Mucosa of descending colon (tissue), 3 donors: Measurements from ENCODE around the gene ERAL1. TPM values are rescaled to one million over a fixed set of nuclear protein-coding genes. Genes with fewer than 3 reads are reported as not detected.
A peak's percentile ranks its signal among the peaks of the same experiment; 100 is the strongest.

ENCODE experiments used
- ATAC-seq: fragments of 200-7000 bp; cut with Tn5 transposase; one replicate; pipeline ENCODE4 v1.9.1; 2020; ENCODE audit warnings: mild to moderate bottlenecking, moderate library complexity
- DNase-seq, 3 donors: peaks; one replicate each; pipeline ENCODE4 v3.0.0-alpha.2; 2020
- H3K36me3 ChIP-seq: fragments of 200-600 bp; one replicate; pipeline ENCODE4 v1.8.0; 2021; ENCODE audit warnings: low read depth, mild to moderate bottlenecking
- H3K4me1 ChIP-seq: fragments of 200-600 bp; one replicate; pipeline ENCODE4 v1.8.0; 2021; ENCODE audit warnings: low read depth, mild to moderate bottlenecking
- H3K4me3 ChIP-seq: fragments of 200-600 bp; one replicate; pipeline ENCODE4 v1.8.0; 2021; ENCODE audit warnings: mild to moderate bottlenecking
- H3K9me3 ChIP-seq: fragments of 200-600 bp; one replicate; pipeline ENCODE4 v1.8.0; 2021; ENCODE audit warnings: mild to moderate bottlenecking
- intact Hi-C, 2 donors: fragments of 100-400 bp; cut with DNase I in 1 of 2; cut with micrococcal nuclease in 1 of 2; formaldehyde crosslinking; loops; one replicate each; pipeline versions ENCODE4 v1.11.0 to v1.11.1; 2022; cut with DNase I, micrococcal nuclease
- total RNA-seq, 3 donors: library from RNA; stranded (reverse); fragmentation: NEBNext Ultra II Directional in 2 of 3; extraction: Animal tissue kit (Norgen Biotek cat#: 25700) in 2 of 3; gene quantifications; one replicate each; pipeline versions ENCODE4 v1.2.1 to v1.2.4, GENCODE V29; 2021 to 2023
- TF ChIP-seq, protein P1 (sequence below): fragments of 200-600 bp; IDR thresholded peaks from one replicate; pipeline ENCODE4 v1.8.0; 2022; ENCODE audit warnings: antibody characterized with exemption, mild to moderate bottlenecking
- donor health status: DM: no; HTN: no; CAD: no; lungs with moderate emphysema.
- donor health status: DM: no; HTN: no; CAD: no.
- donor health status: DM: no; HTN: yes; CAD: no.

Gene ERAL1
- total RNA-seq, 3 donors from 2014 or later: 28.6 to 38.7 (median 35.9) TPM

GRCh38 chr17:28883967-28884702 lies 29.3 kb downstream of the ERAL1 start:
- ATAC-seq (no peak), DNase-seq (no peak)
- H3K36me3 ChIP-seq: no peaks in the 10 kb centered on the region
- no peaks in the 10 kb centered on the region for H3K9me3 ChIP-seq
- TF ChIP-seq, protein P1, sequence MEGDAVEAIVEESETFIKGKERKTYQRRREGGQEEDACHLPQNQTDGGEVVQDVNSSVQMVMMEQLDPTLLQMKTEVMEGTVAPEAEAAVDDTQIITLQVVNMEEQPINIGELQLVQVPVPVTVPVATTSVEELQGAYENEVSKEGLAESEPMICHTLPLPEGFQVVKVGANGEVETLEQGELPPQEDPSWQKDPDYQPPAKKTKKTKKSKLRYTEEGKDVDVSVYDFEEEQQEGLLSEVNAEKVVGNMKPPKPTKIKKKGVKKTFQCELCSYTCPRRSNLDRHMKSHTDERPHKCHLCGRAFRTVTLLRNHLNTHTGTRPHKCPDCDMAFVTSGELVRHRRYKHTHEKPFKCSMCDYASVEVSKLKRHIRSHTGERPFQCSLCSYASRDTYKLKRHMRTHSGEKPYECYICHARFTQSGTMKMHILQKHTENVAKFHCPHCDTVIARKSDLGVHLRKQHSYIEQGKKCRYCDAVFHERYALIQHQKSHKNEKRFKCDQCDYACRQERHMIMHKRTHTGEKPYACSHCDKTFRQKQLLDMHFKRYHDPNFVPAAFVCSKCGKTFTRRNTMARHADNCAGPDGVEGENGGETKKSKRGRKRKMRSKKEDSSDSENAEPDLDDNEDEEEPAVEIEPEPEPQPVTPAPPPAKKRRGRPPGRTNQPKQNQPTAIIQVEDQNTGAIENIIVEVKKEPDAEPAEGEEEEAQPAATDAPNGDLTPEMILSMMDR: no peak
- H3K4me1 ChIP-seq: no peaks in the 10 kb centered on the region
- H3K4me3 ChIP-seq: no peak overlapping the region
- intact Hi-C loops: no loop called here

DNA sequence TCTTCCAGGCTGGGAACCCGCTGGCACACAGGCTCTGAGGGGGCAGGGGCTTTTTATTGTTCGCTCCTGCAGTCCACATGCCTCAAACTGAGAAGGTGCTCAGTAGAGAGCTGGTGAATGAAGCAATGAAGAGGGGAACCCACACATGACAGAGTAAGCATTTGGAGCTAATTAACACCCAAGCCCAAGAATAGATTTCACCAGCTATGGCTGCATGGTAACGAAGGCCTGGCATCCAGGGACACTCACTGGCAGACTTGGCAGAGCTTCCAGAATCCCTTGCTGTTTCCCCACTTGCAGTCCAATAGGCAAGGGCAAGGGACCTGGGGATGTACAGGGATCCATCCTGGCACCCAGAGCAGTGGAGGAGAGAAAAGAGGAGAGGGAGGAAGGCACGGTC lies 30.5 kb downstream of the ERAL1 start:
- DNase-seq (no peak), ATAC-seq (no peak)
- H3K4me1 ChIP-seq: no peaks in the 10 kb centered on the region
- TF ChIP-seq, protein P1: no peak
- H3K36me3 ChIP-seq: no peaks in the 10 kb centered on the region
- no peaks in the 10 kb centered on the region for H3K9me3 ChIP-seq
- no peak overlapping the region for H3K4me3 ChIP-seq
- intact Hi-C loops: no loop called here

GRCh38 chr17:28885951-28886350 lies 31.1 kb downstream of the ERAL1 start:
- no peaks in the 10 kb centered on the region for H3K4me1 ChIP-seq
- H3K9me3 ChIP-seq: no peaks in the 10 kb centered on the region
- ATAC-seq (no peak), DNase-seq (no peak)
- TF ChIP-seq, protein P1: no peak
- no peaks in the 10 kb centered on the region for H3K36me3 ChIP-seq
- intact Hi-C loops: no loop called here
- H3K4me3 ChIP-seq: no peak overlapping the region

DNA sequence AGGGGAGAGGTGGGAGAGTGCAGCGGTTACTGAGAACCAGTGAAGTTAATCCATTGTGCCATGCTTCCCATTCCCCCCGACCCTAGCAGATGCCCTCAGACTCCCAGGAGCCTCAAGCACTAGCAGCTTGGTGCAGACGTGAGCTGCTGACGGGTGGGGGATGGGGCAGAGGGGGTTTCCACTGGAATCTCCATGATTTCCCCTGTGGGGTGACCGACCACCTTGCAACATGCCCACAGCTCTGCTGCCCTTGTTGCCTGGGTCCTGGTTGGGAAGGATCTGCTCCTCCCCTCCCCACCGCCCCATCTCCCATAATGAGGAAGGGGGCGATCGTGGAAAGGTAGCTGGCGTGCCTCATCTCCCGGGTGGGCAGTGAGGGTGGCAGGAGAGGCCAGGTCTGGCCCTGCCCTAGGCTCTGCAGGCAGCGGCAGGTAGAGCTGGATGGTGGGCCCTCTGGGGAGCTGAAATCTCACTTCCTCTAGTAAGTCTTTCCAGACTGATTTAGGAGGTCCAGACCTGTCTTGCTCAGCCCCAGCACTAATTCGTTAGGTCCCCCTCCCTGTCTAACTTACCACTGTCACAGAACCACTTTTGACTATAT lies 33.2 kb downstream of the ERAL1 start:
- H3K36me3 ChIP-seq: no peaks in the 10 kb centered on the region
- H3K9me3 ChIP-seq: no peaks in the 10 kb centered on the region
- no peak for ATAC-seq
- intact Hi-C loops: no loop called here
- TF ChIP-seq, protein P1: no peak
- no peak for DNase-seq
- H3K4me3 ChIP-seq: no peak overlapping the region
- peaks cover 4% of the 10 kb centered on the region for H3K4me1 ChIP-seq

GRCh38 chr17:28888832-28889231 lies 34.0 kb downstream of the ERAL1 start:
- TF ChIP-seq, protein P1: no peak
- Histone ChIP-seq H3K9me3 (no peaks in the 10 kb centered on the region), H3K4me3 (no peak overlapping the region), H3K36me3 (no peaks in the 10 kb centered on the region), H3K4me1 (peaks cover 13% of the 10 kb centered on the region)
- intact Hi-C loops: no loop called here
- peak in 1 of 3 donors; percentile 38 for DNase-seq
- no peak for ATAC-seq
